K562 (cell line): ENCODE results near the gene KCTD1. TPM values are rescaled to one million over a fixed set of nuclear protein-coding genes. Genes with fewer than 3 reads are reported as not detected.

Source experiments
- BCL6 ChIP-seq: fragments of 250-450 bp; sonication (Bioruptor Pico); IDR thresholded peaks from 2 replicates; pipeline ENCODE4 v1.4.0; 2020
- EWSR1 ChIP-seq: fragments of 450-650 bp; IDR thresholded peaks from 2 replicates; pipeline ENCODE4 v1.6.1; 2018; ENCODE audit warnings: borderline replicate concordance, mild to moderate bottlenecking, low read depth, moderate library complexity; ENCODE audit not compliant: partially characterized antibody
- FOS ChIP-seq: IDR thresholded peaks from 3 replicates; pipeline ENCODE4 v1.6.1; 2011; ENCODE audit not compliant: insufficient read length; ENCODE audit errors: extremely low read depth
- HOXB6 ChIP-seq: fragments of 250-450 bp; sonication (Bioruptor Pico); IDR thresholded peaks from 2 replicates; pipeline ENCODE4 v1.5.1; 2022; ENCODE audit warnings: mild to moderate bottlenecking, borderline replicate concordance
- KDM2B ChIP-seq: fragments of 250-450 bp; sonication (Bioruptor Pico); IDR thresholded peaks from 2 replicates; pipeline ENCODE4 v1.8.0; 2021; ENCODE audit warnings: mild to moderate bottlenecking, moderate library complexity
- MITF ChIP-seq: IDR thresholded peaks from 2 replicates; pipeline ENCODE4 v1.6.1; 2014; ENCODE audit warnings: antibody characterized with exemption
- PATZ1 ChIP-seq: fragments of 250-450 bp; sonication (Bioruptor Pico); IDR thresholded peaks from 2 replicates; pipeline ENCODE4 v1.5.0; 2020; ENCODE audit warnings: mild to moderate bottlenecking, borderline replicate concordance
- RBM14 ChIP-seq: fragments of 200-400 bp; formaldehyde crosslinking; IDR thresholded peaks from 2 replicates; pipeline ENCODE4 v1.6.1; 2018; ENCODE audit warnings: low read depth, mild to moderate bottlenecking, low read length, moderate library complexity, borderline replicate concordance; ENCODE audit not compliant: insufficient read depth
- SPI1 ChIP-seq: IDR thresholded peaks from 2 replicates; pipeline ENCODE4 v1.6.1; 2011; ENCODE audit warnings: low read depth, low read length, control low read depth, borderline replicate concordance
- TAF15 ChIP-seq: fragments of 200-400 bp; formaldehyde crosslinking; IDR thresholded peaks from 2 replicates; pipeline ENCODE4 v1.6.1; 2017; ENCODE audit warnings: mild to moderate bottlenecking, low read depth, low read length, moderate library complexity
- THAP12 ChIP-seq: fragments of 250-450 bp; sonication (Bioruptor Pico); IDR thresholded peaks from 2 replicates; pipeline ENCODE4 v1.9.0; 2021; ENCODE audit warnings: mild to moderate bottlenecking, inconsistent platforms
- TSC22D4 ChIP-seq: fragments of 450-650 bp; IDR thresholded peaks from 2 replicates; pipeline ENCODE4 v1.6.1; 2016; ENCODE audit warnings: missing genetic modification characterization, missing biosample characterization, control low read depth
- U2AF2 ChIP-seq: fragments of 200-400 bp; formaldehyde crosslinking; optimal IDR thresholded peaks from 2 replicates; pipeline ENCODE3; 2017; ENCODE audit warnings: low read depth, mild to moderate bottlenecking, low read length
- polyA plus RNA-seq, 8 experiments: library from polyadenylated mRNA; depleted of rRNA in 4 of 8; stranded (reverse) in 5 of 8; unstranded in 3 of 8; fragments of >200 nt; fragmentation: Nextera tagmentation in 2 of 8; fragmentation: Illumina TruSeq in 1 of 8; extraction: Ambion mirVana in 2 of 8; extraction: Trizol in 1 of 8; gene quantifications; 2 replicates each; pipeline versions ENCODE4 v1.2.1 to v1.2.3, GENCODE V29; 2011 to 2014; ENCODE audit warnings: inconsistent platforms in 1 of 8, missing spikeins in 1 of 8
- total RNA-seq, 7 experiments: library from RNA; depleted of rRNA in 6 of 7; stranded (reverse); fragments of >200 nt in 6 of 7; fragmentation: Illumina TruSeq in 2 of 7; extraction: Trizol in 2 of 7; gene quantifications; 2 replicates each; pipeline versions ENCODE4 v1.2.1 to v1.2.3, GENCODE V29; 2011 to 2021; ENCODE audit warnings: low replicate concordance in 1 of 7

KCTD1 gene
- total and polyA plus RNA-seq, 9 of the 15 experiments (the other 6 are each of a cell fraction or from before 2014, with no cell fraction given): not detected

- TF ChIP-seq THAP12 (CRISPR knock-in tag) (no peak), BCL6 (CRISPR knock-in tag) (no peak), PATZ1 (no peak), HOXB6 (CRISPR knock-in tag) (no peak), SPI1 (no peak), TSC22D4 (tag) (no peak), MITF (no peak), TAF15 (no peak), U2AF2 (no peak), EWSR1 (no peak), RBM14 (no peak), FOS (no peak), KDM2B (no peak)
Measured at GRCh38 chr18:26480897-26481795, 67.2 kb downstream of the KCTD1 start (continued).
